HEK293 (cell line): Measurements from ENCODE around the gene PHPT1.
"Not testable (repeated sequence)": the region's sequence is repeated elsewhere in the genome, so short reads cannot be mapped to it uniquely, and the experiment has no call there.

Experiments used
- CTCF ChIA-PET: fragments of 350-600 bp; formaldehyde crosslinking; extraction: SDS; loops from one replicate; lab custom pipeline; 2021; ENCODE audit warnings: antibody characterized with exemption; lab: Yijun Ruan, JAX
- POLR2A ChIA-PET: fragments of 300-600 bp; formaldehyde crosslinking; extraction: SDS; loops from one replicate; lab custom pipeline; 2020; ENCODE audit warnings: antibody characterized with exemption, inconsistent platforms; lab: Yijun Ruan, JAX
- H3K27ac ChIP-seq: fragments of 200-500 bp; sonication (Bioruptor generic); 2 replicates; pipeline ENCODE4 v1.5.1; 2014; ENCODE audit warnings: low read depth, low read length, control low read depth, inconsistent platforms; ENCODE audit errors: extremely low read depth
- H3K36me3 ChIP-seq, 2 experiments: fragments of 200-500 bp in 1 of 2; sonication (Bioruptor generic) in 1 of 2; 1 replicate in 1 of 2; 2 replicates in 1 of 2; pipeline ENCODE4 v1.5.1; 2014 to 2017; ENCODE audit warnings: inconsistent platforms in 2 of 2, low read length in 2 of 2; ENCODE audit not compliant: control insufficient read depth in 2 of 2, insufficient read depth in 1 of 2
- H3K4me1 ChIP-seq: fragments of 200-500 bp; sonication (Bioruptor generic); 2 replicates; pipeline ENCODE4 v1.5.1; 2014; ENCODE audit warnings: mild to moderate bottlenecking, low read length, inconsistent platforms; ENCODE audit not compliant: control insufficient read depth, insufficient read depth
- H3K4me3 ChIP-seq: 2 replicates; pipeline ENCODE4 v1.5.1; 2011; ENCODE audit warnings: low read depth, mild to moderate bottlenecking, control low read depth, low read length, moderate library complexity
- H3K9me3 ChIP-seq: fragments of 200-500 bp; sonication (Bioruptor generic); 2 replicates; pipeline ENCODE4 v1.5.1; 2014; ENCODE audit warnings: low read depth, low read length, inconsistent platforms; ENCODE audit not compliant: control insufficient read depth, insufficient read depth
- HIC1 ChIP-seq: fragments of 450-650 bp; formaldehyde crosslinking; IDR thresholded peaks from 2 replicates; pipeline ENCODE4 v1.5.1; 2016; ENCODE audit warnings: missing biosample characterization, missing genetic modification characterization
- KLF1 ChIP-seq: fragments of 450-650 bp; formaldehyde crosslinking; IDR thresholded peaks from 2 replicates; pipeline ENCODE4 v1.5.1; 2016; ENCODE audit warnings: missing biosample characterization, missing genetic modification characterization
- ZBTB10 ChIP-seq: fragments of 450-650 bp; formaldehyde crosslinking; IDR thresholded peaks from 2 replicates; pipeline ENCODE4 v1.5.1; 2016; ENCODE audit warnings: missing biosample characterization, missing genetic modification characterization
- ZFP3 ChIP-seq: fragments of 450-650 bp; formaldehyde crosslinking; IDR thresholded peaks from 2 replicates; pipeline ENCODE4 v1.5.1; 2016; ENCODE audit warnings: low read depth, missing biosample characterization, missing genetic modification characterization
- ZNF10 ChIP-seq: fragments of 450-650 bp; formaldehyde crosslinking; IDR thresholded peaks from 2 replicates; pipeline ENCODE4 v1.5.1; 2017; ENCODE audit warnings: missing biosample characterization, missing genetic modification characterization
- ZNF112 ChIP-seq: fragments of 450-650 bp; formaldehyde crosslinking; IDR thresholded peaks from 2 replicates; pipeline ENCODE4 v1.5.0; 2017; ENCODE audit warnings: missing biosample characterization, missing genetic modification characterization
- ZNF202 ChIP-seq: fragments of 450-650 bp; formaldehyde crosslinking; IDR thresholded peaks from 2 replicates; pipeline ENCODE4 v1.5.1; 2016; ENCODE audit warnings: missing biosample characterization, missing genetic modification characterization, borderline replicate concordance
- ZNF292 ChIP-seq: fragments of 450-650 bp; formaldehyde crosslinking; IDR thresholded peaks from 2 replicates; pipeline ENCODE4 v1.5.1; 2016; ENCODE audit warnings: low read depth, missing biosample characterization, missing genetic modification characterization, borderline replicate concordance
- ZNF335 ChIP-seq: fragments of 450-650 bp; formaldehyde crosslinking; conservative IDR thresholded peaks from 2 replicates; pipeline ENCODE4 v1.5.1; 2016; ENCODE audit warnings: missing biosample characterization, missing genetic modification characterization
- ZNF692 ChIP-seq: fragments of 450-650 bp; formaldehyde crosslinking; IDR thresholded peaks from 2 replicates; pipeline ENCODE4 v1.5.1; 2016; ENCODE audit warnings: missing biosample characterization, missing genetic modification characterization
- ZNF837 ChIP-seq: fragments of 450-650 bp; formaldehyde crosslinking; IDR thresholded peaks from 2 replicates; pipeline ENCODE4 v1.5.1; 2016; ENCODE audit warnings: missing biosample characterization, missing genetic modification characterization
- TF ChIP-seq, protein P1 (sequence below): fragments of 450-650 bp; formaldehyde crosslinking; IDR thresholded peaks from 2 replicates; pipeline ENCODE4 v1.5.1; 2017; ENCODE audit warnings: missing biosample characterization, mild to moderate bottlenecking, missing genetic modification characterization, moderate library complexity
- TF ChIP-seq, protein P2 (sequence below): fragments of 450-650 bp; formaldehyde crosslinking; IDR thresholded peaks from 2 replicates; pipeline ENCODE4 v1.5.1; 2016; ENCODE audit warnings: missing biosample characterization, missing genetic modification characterization, borderline replicate concordance

PHPT1 gene

GRCh38 chr9:136840877-136841645 is 8.1 kb upstream of the PHPT1 start (continued):
- peak; percentile 88 for TF ChIP-seq ZNF335 (tag by site-specific recombination)
- no peak for TF ChIP-seq ZNF112 (tag by site-specific recombination)
- peak; percentile 81 for TF ChIP-seq ZNF10 (tag by site-specific recombination)
- no peak for TF ChIP-seq ZNF202 (tag by site-specific recombination)
- TF ChIP-seq, protein P1, sequence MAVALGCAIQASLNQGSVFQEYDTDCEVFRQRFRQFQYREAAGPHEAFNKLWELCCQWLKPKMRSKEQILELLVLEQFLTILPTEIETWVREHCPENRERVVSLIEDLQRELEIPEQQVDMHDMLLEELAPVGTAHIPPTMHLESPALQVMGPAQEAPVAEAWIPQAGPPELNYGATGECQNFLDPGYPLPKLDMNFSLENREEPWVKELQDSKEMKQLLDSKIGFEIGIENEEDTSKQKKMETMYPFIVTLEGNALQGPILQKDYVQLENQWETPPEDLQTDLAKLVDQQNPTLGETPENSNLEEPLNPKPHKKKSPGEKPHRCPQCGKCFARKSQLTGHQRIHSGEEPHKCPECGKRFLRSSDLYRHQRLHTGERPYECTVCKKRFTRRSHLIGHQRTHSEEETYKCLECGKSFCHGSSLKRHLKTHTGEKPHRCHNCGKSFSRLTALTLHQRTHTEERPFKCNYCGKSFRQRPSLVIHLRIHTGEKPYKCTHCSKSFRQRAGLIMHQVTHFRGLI: peak; percentile 60
- no peak for TF ChIP-seq ZFP3 (tag by site-specific recombination)
- no peak for TF ChIP-seq ZNF292 (tag by site-specific recombination)
- TF ChIP-seq, all 188 proteins: peak for 32

GRCh38 chr9:136841646-136842379 is 7.4 kb upstream of the PHPT1 start:
- H3K4me1 ChIP-seq, H3K9me3 ChIP-seq, H3K4me3 ChIP-seq: not testable (repeated sequence)
- Histone ChIP-seq H3K27ac (peak overlapping the region; percentile 3; the same call in 1 of the 2 replicates), H3K36me3 (peaks cover 0 to 31% of the 10 kb centered on the region in 2 experiments; a peak in 2 of 3 replicates)
- ChIA-PET POLR2A (interaction anchor here (0.6 to 3.7 kb wide), 12 partner anchors 17 to 382 kb away, joined by 3 to 17 read pairs (median 3); partner anchors contain the start of genes CLIC3, RABL6, TMEM141 and TRAF2), CTCF (interaction anchor here (0.5 to 3.6 kb wide), 32 partner anchors 8 to 534 kb away, joined by 3 to 27 read pairs (median 4); partner anchors contain the start of genes C8G, LCN15, MAMDC4 and TMEM141)
- TF ChIP-seq, protein P1: 0 out of 2 replicates have a peak, but pooled peaks have one; percentile 2
- TF ChIP-seq ZBTB10 (tag by site-specific recombination): peak; percentile 66
- peak; percentile 53 for TF ChIP-seq HIC1
- TF ChIP-seq, protein P2, sequence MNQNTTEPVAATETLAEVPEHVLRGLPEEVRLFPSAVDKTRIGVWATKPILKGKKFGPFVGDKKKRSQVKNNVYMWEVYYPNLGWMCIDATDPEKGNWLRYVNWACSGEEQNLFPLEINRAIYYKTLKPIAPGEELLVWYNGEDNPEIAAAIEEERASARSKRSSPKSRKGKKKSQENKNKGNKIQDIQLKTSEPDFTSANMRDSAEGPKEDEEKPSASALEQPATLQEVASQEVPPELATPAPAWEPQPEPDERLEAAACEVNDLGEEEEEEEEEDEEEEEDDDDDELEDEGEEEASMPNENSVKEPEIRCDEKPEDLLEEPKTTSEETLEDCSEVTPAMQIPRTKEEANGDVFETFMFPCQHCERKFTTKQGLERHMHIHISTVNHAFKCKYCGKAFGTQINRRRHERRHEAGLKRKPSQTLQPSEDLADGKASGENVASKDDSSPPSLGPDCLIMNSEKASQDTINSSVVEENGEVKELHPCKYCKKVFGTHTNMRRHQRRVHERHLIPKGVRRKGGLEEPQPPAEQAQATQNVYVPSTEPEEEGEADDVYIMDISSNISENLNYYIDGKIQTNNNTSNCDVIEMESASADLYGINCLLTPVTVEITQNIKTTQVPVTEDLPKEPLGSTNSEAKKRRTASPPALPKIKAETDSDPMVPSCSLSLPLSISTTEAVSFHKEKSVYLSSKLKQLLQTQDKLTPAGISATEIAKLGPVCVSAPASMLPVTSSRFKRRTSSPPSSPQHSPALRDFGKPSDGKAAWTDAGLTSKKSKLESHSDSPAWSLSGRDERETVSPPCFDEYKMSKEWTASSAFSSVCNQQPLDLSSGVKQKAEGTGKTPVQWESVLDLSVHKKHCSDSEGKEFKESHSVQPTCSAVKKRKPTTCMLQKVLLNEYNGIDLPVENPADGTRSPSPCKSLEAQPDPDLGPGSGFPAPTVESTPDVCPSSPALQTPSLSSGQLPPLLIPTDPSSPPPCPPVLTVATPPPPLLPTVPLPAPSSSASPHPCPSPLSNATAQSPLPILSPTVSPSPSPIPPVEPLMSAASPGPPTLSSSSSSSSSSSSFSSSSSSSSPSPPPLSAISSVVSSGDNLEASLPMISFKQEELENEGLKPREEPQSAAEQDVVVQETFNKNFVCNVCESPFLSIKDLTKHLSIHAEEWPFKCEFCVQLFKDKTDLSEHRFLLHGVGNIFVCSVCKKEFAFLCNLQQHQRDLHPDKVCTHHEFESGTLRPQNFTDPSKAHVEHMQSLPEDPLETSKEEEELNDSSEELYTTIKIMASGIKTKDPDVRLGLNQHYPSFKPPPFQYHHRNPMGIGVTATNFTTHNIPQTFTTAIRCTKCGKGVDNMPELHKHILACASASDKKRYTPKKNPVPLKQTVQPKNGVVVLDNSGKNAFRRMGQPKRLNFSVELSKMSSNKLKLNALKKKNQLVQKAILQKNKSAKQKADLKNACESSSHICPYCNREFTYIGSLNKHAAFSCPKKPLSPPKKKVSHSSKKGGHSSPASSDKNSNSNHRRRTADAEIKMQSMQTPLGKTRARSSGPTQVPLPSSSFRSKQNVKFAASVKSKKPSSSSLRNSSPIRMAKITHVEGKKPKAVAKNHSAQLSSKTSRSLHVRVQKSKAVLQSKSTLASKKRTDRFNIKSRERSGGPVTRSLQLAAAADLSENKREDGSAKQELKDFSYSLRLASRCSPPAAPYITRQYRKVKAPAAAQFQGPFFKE (tag by site-specific recombination): 0 out of 2 replicates have a peak, but pooled peaks have one; percentile 20
- 0 out of 2 replicates have a peak, but pooled peaks have one; percentile 5 for TF ChIP-seq KLF1 (tag by site-specific recombination)
- peak; percentile 23; the same call in 1 of the 2 replicates for TF ChIP-seq ZNF837 (tag by site-specific recombination)
- TF ChIP-seq ZNF692: 0 out of 2 replicates have a peak, but pooled peaks have one; percentile 17
